CD8-positive, alpha-beta memory T cell (primary cell): ENCODE results near the gene PROCA1. TPM values are rescaled to one million over a fixed set of nuclear protein-coding genes. Genes with fewer than 3 reads are reported as not detected.
A peak's percentile ranks its signal among the peaks of the same experiment; 100 is the strongest.
"Not testable (repeated sequence)": the region's sequence is repeated elsewhere in the genome, so short reads cannot be mapped to it uniquely, and the experiment has no call there.

Source experiments
- CTCF ChIA-PET: fragments of 350-600 bp; sonication (Branson Sonifier 250); formaldehyde crosslinking; loops from one replicate; lab custom pipeline; 2021; ENCODE audit warnings: antibody characterized with exemption; lab: Charles Lee
- POLR2A ChIA-PET: fragments of 350-600 bp; sonication (Branson Sonifier 250); formaldehyde crosslinking; loops from one replicate; lab custom pipeline; 2021; ENCODE audit warnings: antibody characterized with exemption; lab: Charles Lee
- DNase-seq, 5 donors: peaks; one replicate each; pipeline versions ENCODE4 v3.0.0 to v3.0.0-alpha.2; 2020 to 2022; ENCODE audit warnings: mixed read lengths in 1 of 5
- H3K27ac ChIP-seq: one replicate; pipeline ENCODE4 v1.7.0; 2013; ENCODE audit warnings: low read depth, mild to moderate bottlenecking, low read length, moderate library complexity
- H3K27me3 ChIP-seq: 2 replicates; pipeline ENCODE4 v1.7.0; 2013; ENCODE audit warnings: low read length, mild to moderate bottlenecking; ENCODE audit not compliant: insufficient read depth, poor library complexity, severe bottlenecking
- H3K36me3 ChIP-seq: 2 replicates; pipeline ENCODE4 v1.7.0; 2013; ENCODE audit warnings: mild to moderate bottlenecking, low read length, moderate library complexity; ENCODE audit not compliant: insufficient read depth
- H3K4me1 ChIP-seq: 2 replicates; pipeline ENCODE4 v1.7.0; 2013; ENCODE audit warnings: mild to moderate bottlenecking, low read length, moderate library complexity; ENCODE audit not compliant: insufficient read depth
- H3K4me3 ChIP-seq: 2 replicates; pipeline ENCODE4 v1.7.0; 2013; ENCODE audit warnings: mild to moderate bottlenecking, low read length
- H3K9me3 ChIP-seq: 2 replicates; pipeline ENCODE4 v1.7.0; 2013; ENCODE audit warnings: mild to moderate bottlenecking, low read length
- H3K27ac Mint-ChIP-seq, 8 donors: one replicate each; pipeline ENCODE4 v1.8.0; 2020 to 2021; ENCODE audit warnings: mixed read lengths in 8 of 8, mild to moderate bottlenecking in 6 of 8, inconsistent platforms in 3 of 8, moderate library complexity in 3 of 8
- H3K27me3 Mint-ChIP-seq, 2 donors: one replicate each; pipeline ENCODE4 v1.8.0; 2020 to 2021; ENCODE audit warnings: mixed read lengths in 2 of 2, mild to moderate bottlenecking in 1 of 2, moderate library complexity in 1 of 2
- H3K36me3 Mint-ChIP-seq, 3 donors: one replicate each; pipeline ENCODE4 v1.8.0; 2020 to 2021; ENCODE audit warnings: mixed read lengths in 3 of 3, inconsistent platforms in 1 of 3, mild to moderate bottlenecking in 1 of 3
- H3K4me1 Mint-ChIP-seq, 3 donors: one replicate each; pipeline ENCODE4 v1.8.0; 2020 to 2021; ENCODE audit warnings: mixed read lengths in 3 of 3, inconsistent platforms in 1 of 3, mild to moderate bottlenecking in 1 of 3
- H3K4me3 Mint-ChIP-seq, 7 donors: one replicate each; pipeline ENCODE4 v1.8.0; 2020 to 2021; ENCODE audit warnings: mixed read lengths in 7 of 7, mild to moderate bottlenecking in 6 of 7, moderate library complexity in 4 of 7, inconsistent platforms in 2 of 7
- H3K9me3 Mint-ChIP-seq, 5 donors: one replicate each; pipeline ENCODE4 v1.8.0; 2020 to 2022; ENCODE audit warnings: mixed read lengths in 5 of 5, mild to moderate bottlenecking in 3 of 5, moderate library complexity in 2 of 5, inconsistent platforms in 1 of 5
- polyA plus RNA-seq: library from polyadenylated mRNA; unstranded; fragments of 300-500 nt; fragmentation: Illumina TruSeq; gene quantifications from one replicate; pipeline ENCODE4 v1.2.3, GENCODE V29; 2021
- total RNA-seq, 2 experiments: library from RNA; stranded (reverse); gene quantifications; one replicate each; pipeline ENCODE4 v1.2.3, GENCODE V29; 2021

PROCA1 gene
- total and polyA plus RNA-seq, 3 experiments from 2014 or later = 1.2 to 4.9 (median 4.7) TPM

DNA sequence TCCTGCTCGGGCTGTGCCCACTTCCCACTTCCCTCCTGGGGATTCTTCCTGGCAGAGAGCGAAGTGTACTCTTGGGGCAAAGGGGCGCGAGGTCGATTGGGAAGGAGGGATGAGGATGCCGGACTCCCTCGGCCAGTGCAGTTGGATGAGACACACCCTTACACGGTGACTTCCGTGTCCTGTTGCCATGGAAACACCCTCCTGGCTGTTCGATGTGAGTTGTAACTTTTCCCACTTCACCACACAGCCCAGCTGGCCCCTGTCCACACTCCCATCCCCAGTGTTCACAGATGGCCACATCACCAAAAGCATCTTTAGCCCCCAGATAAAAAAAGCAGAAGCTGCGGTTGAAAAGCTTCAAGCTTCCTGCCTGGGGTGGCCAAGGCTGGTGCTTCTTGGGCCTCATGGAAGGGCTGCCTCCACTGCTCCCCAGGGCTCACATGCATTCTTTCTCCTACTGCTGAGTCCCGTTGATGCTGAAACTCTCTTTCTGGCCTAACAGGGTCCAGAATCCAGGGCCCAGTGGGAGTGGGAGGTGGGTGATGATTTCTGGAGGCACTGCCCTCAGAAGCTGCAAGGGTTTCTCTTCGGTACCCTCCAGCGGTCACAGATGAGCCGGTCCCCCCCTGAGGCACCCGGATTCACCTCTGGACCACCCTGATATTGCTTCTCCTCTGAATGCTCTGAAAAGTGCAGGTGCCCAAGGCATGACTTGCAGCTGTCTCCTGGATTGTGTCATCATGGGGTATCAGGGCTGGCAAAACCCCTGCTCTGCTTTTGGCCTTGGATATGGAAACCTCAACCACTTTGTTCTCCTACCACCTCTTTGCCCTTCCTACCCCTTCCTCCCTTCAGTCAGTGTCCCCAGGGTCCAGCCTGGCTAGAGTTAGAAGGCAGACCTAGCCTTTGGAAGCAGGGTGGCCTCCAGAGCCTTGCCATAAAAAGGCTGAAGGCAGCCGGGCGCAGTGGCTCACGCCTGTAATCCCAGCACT is 30.0 kb upstream of the PROCA1 start:
- Histone ChIP-seq H3K4me1 (peaks cover 43% of the 10 kb centered on the region), H3K9me3 (no peaks in the 10 kb centered on the region), H3K36me3 (no peaks in the 10 kb centered on the region), H3K27me3 (no peaks in the 10 kb centered on the region), H3K4me3 (no peak overlapping the region), H3K27ac (peak overlapping the region; percentile 17)
- no peaks in the 10 kb centered on the region for H3K27me3 Mint-ChIP-seq
- POLR2A ChIA-PET = interaction anchor here (0.6 kb wide), 1 partner anchor 13 kb away, joined by 4 read pairs; no protein-coding TSS in a partner anchor
- no peak overlapping the region for H3K4me3 Mint-ChIP-seq
- DNase-seq = no peak
- peak overlapping the region in 1 of 8 donors; percentile 36 for H3K27ac Mint-ChIP-seq
- H3K36me3 Mint-ChIP-seq = peaks cover 0 to 5% (median 2%) of the 10 kb centered on the region in 3 donors
- no peaks in the 10 kb centered on the region for H3K9me3 Mint-ChIP-seq
- peaks cover 12 to 37% (median 22%) of the 10 kb centered on the region in 3 donors for H3K4me1 Mint-ChIP-seq
- CTCF ChIA-PET = interaction anchor here (1.5 to 17.0 kb wide), 3 partner anchors 8 to 23 kb away, joined by 6 to 579 read pairs (median 12); partner anchors contain the start of genes NEK8, RPL23A and TLCD1

DNA sequence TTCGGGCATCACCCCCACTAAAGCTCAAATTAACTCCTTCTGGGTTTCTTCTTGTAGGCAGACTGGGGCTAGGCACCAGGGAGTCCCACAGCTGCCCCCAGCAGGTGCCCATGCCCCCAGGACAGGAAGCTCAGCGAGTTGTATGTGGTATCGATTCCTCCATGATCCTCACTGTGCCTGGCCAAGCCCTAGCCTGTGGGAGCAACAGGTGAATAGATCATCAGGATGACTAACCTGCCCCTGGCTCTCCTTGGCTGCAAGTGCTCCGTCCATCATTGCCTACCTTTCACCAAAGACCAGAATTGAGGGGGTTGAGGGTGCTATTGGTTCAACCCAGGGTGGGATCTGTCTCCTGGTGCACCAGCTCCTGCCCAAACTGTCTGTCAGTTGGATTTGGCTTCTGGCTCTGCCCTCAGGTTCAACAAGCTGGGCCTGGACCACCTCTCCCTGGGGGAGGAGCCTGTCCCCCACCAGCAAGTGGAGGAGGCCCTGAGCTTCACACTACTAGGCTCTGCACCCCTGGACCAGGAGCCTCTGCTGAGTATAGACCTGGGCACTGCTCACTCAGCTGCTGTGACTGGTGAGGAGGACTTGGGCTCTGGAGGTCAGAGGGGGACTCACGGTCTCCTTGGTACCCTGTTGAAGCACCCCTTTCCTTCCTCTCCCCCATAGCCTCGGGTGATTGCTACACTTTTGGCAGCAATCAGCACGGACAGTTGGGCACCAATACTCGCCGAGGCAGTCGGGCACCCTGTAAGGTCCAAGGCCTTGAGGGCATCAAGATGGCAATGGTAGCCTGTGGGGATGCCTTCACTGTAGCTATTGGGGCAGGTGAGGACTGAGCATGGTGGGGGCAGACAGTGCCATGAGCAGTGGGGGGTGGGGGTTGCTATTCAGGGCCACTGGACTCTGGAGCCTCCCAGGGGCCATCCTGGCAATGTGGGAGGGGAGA is 29.0 kb upstream of the PROCA1 start:
- no peaks in the 10 kb centered on the region for H3K9me3 ChIP-seq
- ChIA-PET POLR2A (no interaction called here), CTCF (interaction anchor here (1.5 to 17.0 kb wide), 2 partner anchors 9 to 15 kb away, joined by 6 to 579 read pairs; partner anchors contain the start of genes NEK8, RPL23A and TLCD1)
- no peaks in the 10 kb centered on the region for H3K27me3 ChIP-seq
- no peak for DNase-seq
- peak overlapping the region in 2 of 8 donors; percentile 36 to 60 for H3K27ac Mint-ChIP-seq
- peaks cover 0 to 5% (median 2%) of the 10 kb centered on the region in 3 donors for H3K36me3 Mint-ChIP-seq
- H3K36me3 ChIP-seq = no peaks in the 10 kb centered on the region
- H3K4me3 ChIP-seq = no peak overlapping the region
- peaks cover 12 to 28% (median 14%) of the 10 kb centered on the region in 3 donors for H3K4me1 Mint-ChIP-seq
- H3K9me3 Mint-ChIP-seq = no peaks in the 10 kb centered on the region
- peaks cover 34% of the 10 kb centered on the region for H3K4me1 ChIP-seq
- peak overlapping the region in 1 of 7 donors; percentile 23 for H3K4me3 Mint-ChIP-seq
- no peak overlapping the region for H3K27ac ChIP-seq
- no peaks in the 10 kb centered on the region for H3K27me3 Mint-ChIP-seq

DNA sequence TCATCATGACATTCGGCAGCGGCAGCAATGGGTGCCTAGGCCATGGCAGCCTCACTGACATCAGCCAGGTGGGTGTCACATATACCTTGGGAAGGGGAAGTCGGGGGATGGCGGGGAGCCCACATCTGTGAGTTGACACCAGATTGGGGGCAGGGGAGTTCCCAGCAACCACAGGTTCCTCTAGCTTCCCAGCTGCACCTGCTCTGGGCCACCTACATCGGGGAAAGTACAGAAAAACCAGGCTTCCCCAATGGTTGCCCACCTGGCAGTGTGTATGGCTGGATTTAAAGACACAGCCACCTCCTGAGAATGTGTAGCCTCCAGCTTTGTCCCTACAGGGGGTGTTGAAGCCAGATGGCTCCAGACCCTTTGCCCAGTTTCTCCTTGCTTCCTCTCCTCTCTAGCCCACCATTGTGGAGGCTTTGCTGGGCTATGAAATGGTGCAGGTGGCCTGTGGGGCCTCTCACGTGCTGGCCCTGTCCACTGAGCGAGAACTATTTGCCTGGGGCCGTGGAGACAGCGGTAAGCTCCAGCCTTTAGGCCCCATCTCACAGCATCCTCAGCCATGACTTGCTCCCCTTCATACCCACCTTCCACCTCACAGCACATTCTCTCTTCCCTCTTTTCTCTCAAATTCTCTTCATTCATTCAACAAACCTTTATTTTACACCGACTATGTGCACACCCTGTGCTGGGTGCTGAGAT is 27.1 kb upstream of the PROCA1 start:
- Mint-ChIP-seq H3K27me3 (no peaks in the 10 kb centered on the region), H3K36me3 (peaks cover 0 to 2% (median 2%) of the 10 kb centered on the region in 3 donors), H3K9me3 (no peaks in the 10 kb centered on the region), H3K4me3 (no peak overlapping the region), H3K4me1 (peaks cover 8 to 15% (median 12%) of the 10 kb centered on the region in 3 donors), H3K27ac (peak overlapping the region in 6 of 8 donors; percentile 10 to 89 (median 56))
- Histone ChIP-seq H3K4me3 (no peak overlapping the region), H3K27me3 (no peaks in the 10 kb centered on the region), H3K4me1 (peaks cover 20% of the 10 kb centered on the region), H3K36me3 (no peaks in the 10 kb centered on the region), H3K9me3 (no peaks in the 10 kb centered on the region), H3K27ac (no peak overlapping the region)
- ChIA-PET POLR2A (no interaction called here), CTCF (interaction anchor here (0.7 to 17.0 kb wide), 2 partner anchors 12 to 13 kb away, joined by 3 to 579 read pairs; partner anchors contain the start of genes NEK8, RPL23A and TLCD1)
- DNase-seq = peak in 3 of 5 donors; percentile 34 to 53 (median 47)

DNA sequence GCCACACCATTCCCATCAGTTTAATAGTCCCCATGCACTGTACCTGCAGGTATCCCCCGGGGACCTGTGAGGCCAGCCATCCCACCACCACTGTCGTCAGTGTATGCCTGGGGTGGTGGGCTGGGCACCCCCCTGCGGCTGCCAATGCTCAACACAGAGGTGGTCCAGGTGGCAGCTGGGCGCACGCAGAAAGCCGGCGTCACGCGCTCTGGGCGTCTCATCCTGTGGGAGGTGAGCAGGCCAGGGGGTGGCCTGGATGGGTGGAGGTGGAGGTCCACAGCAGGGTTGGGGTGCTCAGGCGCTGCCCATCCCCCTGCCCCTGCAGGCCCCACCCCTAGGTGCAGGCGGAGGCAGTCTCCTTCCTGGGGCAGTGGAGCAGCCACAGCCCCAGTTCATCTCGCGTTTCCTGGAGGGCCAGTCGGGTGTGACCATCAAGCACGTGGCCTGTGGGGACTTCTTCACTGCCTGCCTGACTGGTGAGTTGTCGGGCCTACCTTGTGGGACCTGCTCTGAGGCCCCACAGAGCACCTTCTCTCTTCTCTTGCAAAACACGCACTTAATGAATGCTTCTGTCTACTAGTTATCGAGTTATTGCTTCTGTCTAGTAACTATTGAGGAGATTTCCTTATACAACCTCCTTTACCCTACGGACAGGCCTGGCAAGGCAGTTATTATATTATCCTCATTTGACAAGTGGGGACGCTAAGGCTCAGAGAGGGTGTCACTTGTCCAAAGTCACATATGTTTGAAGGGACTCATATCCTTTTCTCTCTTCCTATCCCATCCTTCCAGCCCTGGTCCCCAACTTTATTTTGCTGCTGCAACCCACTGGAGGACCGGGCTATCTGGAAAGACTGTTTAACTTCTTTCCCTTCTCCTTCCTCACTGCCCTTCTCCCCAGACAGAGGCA is 26.3 kb upstream of the PROCA1 start:
- Mint-ChIP-seq H3K4me3 (no peak overlapping the region), H3K4me1 (peaks cover 8 to 13% (median 12%) of the 10 kb centered on the region in 3 donors), H3K9me3 (no peaks in the 10 kb centered on the region), H3K36me3 (peaks cover 0 to 2% (median 2%) of the 10 kb centered on the region in 3 donors), H3K27me3 (no peaks in the 10 kb centered on the region), H3K27ac (peak overlapping the region in 6 of 8 donors; percentile 10 to 89 (median 56))
- Histone ChIP-seq H3K27ac (no peak overlapping the region), H3K36me3 (no peaks in the 10 kb centered on the region), H3K4me1 (peaks cover 15% of the 10 kb centered on the region), H3K9me3 (no peaks in the 10 kb centered on the region), H3K4me3 (no peak overlapping the region), H3K27me3 (no peaks in the 10 kb centered on the region)
- DNase-seq = peak in 1 of 5 donors; percentile 35
- ChIA-PET POLR2A (no interaction called here), CTCF (interaction anchor here (17.0 kb wide), 1 partner anchor 12 kb away, joined by 579 read pairs; the partner anchor contains the start of genes NEK8, RPL23A and TLCD1)

DNA sequence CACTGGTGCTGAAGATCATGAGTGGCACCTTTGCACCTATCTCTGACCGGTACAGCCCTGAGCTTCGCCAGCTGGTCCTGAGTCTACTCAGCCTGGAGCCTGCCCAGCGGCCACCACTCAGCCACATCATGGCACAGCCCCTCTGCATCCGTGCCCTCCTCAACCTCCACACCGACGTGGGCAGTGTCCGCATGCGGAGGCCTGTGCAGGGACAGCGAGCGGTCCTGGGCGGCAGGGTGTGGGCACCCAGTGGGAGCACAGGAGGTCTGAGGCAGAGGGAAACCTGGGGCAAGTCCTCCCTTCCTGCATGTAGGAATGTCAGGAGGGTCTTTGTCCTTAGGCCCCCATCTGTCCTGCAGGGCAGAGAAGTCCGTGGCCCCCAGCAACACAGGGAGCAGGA is 25.6 kb upstream of the PROCA1 start:
- no peaks in the 10 kb centered on the region for H3K9me3 ChIP-seq
- peaks cover 15% of the 10 kb centered on the region for H3K4me1 ChIP-seq
- Mint-ChIP-seq H3K4me3 (no peak overlapping the region), H3K27me3 (no peaks in the 10 kb centered on the region), H3K27ac (peak overlapping the region in 1 of 8 donors; percentile 39), H3K36me3 (peaks cover 0 to 2% (median 2%) of the 10 kb centered on the region in 3 donors), H3K9me3 (no peaks in the 10 kb centered on the region), H3K4me1 (peaks cover 8 to 12% (median 12%) of the 10 kb centered on the region in 3 donors)
- H3K27me3 ChIP-seq = no peaks in the 10 kb centered on the region
- no peak overlapping the region for H3K4me3 ChIP-seq
- no peak overlapping the region for H3K27ac ChIP-seq
- DNase-seq = no peak
- POLR2A ChIA-PET = no interaction called here
- CTCF ChIA-PET = no interaction called here
- H3K36me3 ChIP-seq = no peaks in the 10 kb centered on the region

DNA sequence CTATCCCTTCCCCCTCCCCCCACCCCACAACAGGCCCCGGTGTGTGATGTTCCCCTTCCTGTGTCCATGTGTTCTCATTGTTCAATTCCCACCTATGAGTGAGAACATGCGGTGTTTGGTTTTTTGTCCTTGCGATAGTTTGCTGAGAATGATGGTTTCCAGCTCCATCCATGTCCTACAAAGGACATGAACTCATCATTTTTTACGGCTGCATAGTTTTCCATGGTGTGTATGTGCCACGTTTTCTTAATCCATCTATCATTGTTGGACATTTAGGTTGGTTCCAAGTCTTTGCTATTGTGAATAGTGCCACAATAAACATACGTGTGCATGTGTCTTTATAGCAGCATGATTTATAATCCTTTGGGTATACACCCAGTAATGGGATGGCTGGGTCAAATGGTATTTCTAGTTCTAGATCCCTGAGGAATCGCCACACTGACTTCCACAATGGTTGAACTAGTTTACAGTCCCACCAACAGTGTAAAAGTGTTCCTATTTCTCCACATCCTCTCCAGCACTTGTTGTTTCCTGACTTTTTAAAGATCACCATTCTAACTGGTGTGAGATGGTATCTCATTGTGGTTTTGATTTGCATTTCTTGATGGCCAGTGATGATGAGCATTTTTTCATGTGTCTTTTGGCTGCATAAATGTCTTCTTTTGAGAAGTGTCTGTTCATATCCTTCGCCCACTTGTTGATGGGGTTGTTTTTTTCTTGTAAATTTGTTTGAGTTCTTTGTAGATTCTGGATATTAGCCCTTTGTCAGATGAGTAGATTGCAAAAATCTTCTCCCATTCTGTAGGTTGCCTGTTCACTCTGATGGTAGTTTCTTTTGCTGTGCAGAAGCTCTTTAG is 24.5 kb upstream of the PROCA1 start:
- peaks cover 15% of the 10 kb centered on the region for H3K4me1 ChIP-seq
- H3K36me3 Mint-ChIP-seq, H3K27me3 Mint-ChIP-seq, H3K9me3 Mint-ChIP-seq, H3K27me3 ChIP-seq, DNase-seq, H3K4me3 Mint-ChIP-seq, H3K36me3 ChIP-seq, H3K27ac ChIP-seq, POLR2A ChIA-PET, H3K9me3 ChIP-seq, H3K4me3 ChIP-seq: not testable (repeated sequence)
- CTCF ChIA-PET = interaction anchor here (1.4 to 1.5 kb wide), 2 partner anchors 9 to 27 kb away, joined by 4 to 9 read pairs; partner anchors contain the start of gene TLCD1
- H3K27ac Mint-ChIP-seq = peak overlapping the region in 1 of 8 donors; percentile 39
- H3K4me1 Mint-ChIP-seq = peaks cover 8 to 12% (median 12%) of the 10 kb centered on the region in 3 donors
